Osteocyte (in vitro differentiated cells): ENCODE data around the gene EXOC3L4. TPM values are rescaled to one million over a fixed set of nuclear protein-coding genes. Genes with fewer than 3 reads are reported as not detected.

Source experiments
- DNase-seq: peaks from one replicate; pipeline ENCODE4 v3.0.0; 2021; ENCODE audit warnings: mixed read lengths; ENCODE audit not compliant: unreplicated experiment; ENCODE audit errors: extremely low spot score
- H3K27ac Mint-ChIP-seq: one replicate; pipeline ENCODE4 v1.8.0; 2021; ENCODE audit warnings: mild to moderate bottlenecking, mixed read lengths; ENCODE audit not compliant: unreplicated experiment
- H3K27me3 Mint-ChIP-seq: one replicate; pipeline ENCODE4 v1.8.0; 2021; ENCODE audit warnings: mixed read lengths; ENCODE audit not compliant: unreplicated experiment
- H3K36me3 Mint-ChIP-seq: one replicate; pipeline ENCODE4 v1.8.0; 2021; ENCODE audit warnings: mixed read lengths; ENCODE audit not compliant: unreplicated experiment
- H3K4me1 Mint-ChIP-seq: one replicate; pipeline ENCODE4 v1.8.0; 2021; ENCODE audit warnings: mixed read lengths; ENCODE audit not compliant: unreplicated experiment
- H3K4me3 Mint-ChIP-seq: one replicate; pipeline ENCODE4 v1.8.0; 2021; ENCODE audit warnings: mild to moderate bottlenecking, moderate library complexity, mixed read lengths; ENCODE audit not compliant: unreplicated experiment
- H3K9me3 Mint-ChIP-seq: one replicate; pipeline ENCODE4 v1.8.0; 2021; ENCODE audit warnings: mixed read lengths; ENCODE audit not compliant: unreplicated experiment
- CTCF ChIP-seq: fragments of 200-600 bp; sonication (generic); IDR thresholded peaks from 2 replicates; pipeline ENCODE4 v1.5.0; 2021; ENCODE audit warnings: antibody characterized with exemption, mild to moderate bottlenecking, moderate library complexity
- total RNA-seq: library from RNA; stranded (reverse); gene quantifications from 2 replicates; pipeline ENCODE4 v1.2.1, GENCODE V29; 2021

EXOC3L4 gene
- total RNA-seq, 1 donor from 2014 or later: 0.86 TPM

- no peak for TF ChIP-seq CTCF
- Mint-ChIP-seq H3K4me1 (peaks cover 20% of the 10 kb centered on the region), H3K4me3 (no peak overlapping the region), H3K27ac (peak overlapping the region; percentile 31), H3K9me3 (no peaks in the 10 kb centered on the region), H3K36me3 (no peaks in the 10 kb centered on the region), H3K27me3 (no peaks in the 10 kb centered on the region)
- no peak for DNase-seq
Observed at GRCh38 chr14:103121846-103122584, 27.5 kb downstream of the EXOC3L4 start.

GRCh38 chr14:103122585-103122946, 28.0 kb downstream of the EXOC3L4 start:
- TF ChIP-seq CTCF: no peak
- no peak overlapping the region for H3K4me3 Mint-ChIP-seq
- no peaks in the 10 kb centered on the region for H3K27me3 Mint-ChIP-seq
- H3K9me3 Mint-ChIP-seq: no peaks in the 10 kb centered on the region
- DNase-seq: no peak
- H3K4me1 Mint-ChIP-seq: peaks cover 21% of the 10 kb centered on the region
- H3K36me3 Mint-ChIP-seq: no peaks in the 10 kb centered on the region
- no peak overlapping the region for H3K27ac Mint-ChIP-seq

GRCh38 chr14:103122947-103123633, 28.6 kb downstream of the EXOC3L4 start, which contains the start of gene TNFAIP2:
TSS of gene TNFAIP2 (plus strand) at chr14:103123461. CDS start at chr14:103126458, 2,997 bp downstream.
- no peaks in the 10 kb centered on the region for H3K36me3 Mint-ChIP-seq
- no peaks in the 10 kb centered on the region for H3K9me3 Mint-ChIP-seq
- H3K27me3 Mint-ChIP-seq: no peaks in the 10 kb centered on the region
- H3K4me3 Mint-ChIP-seq: no peak within 1 kb of the TSS
- H3K27ac Mint-ChIP-seq: no peak within 1 kb of the TSS
- no peak for DNase-seq
- TF ChIP-seq CTCF: no peak
- H3K4me1 Mint-ChIP-seq: peaks cover 25% of the 10 kb centered on the region

GRCh38 chr14:103123634-103124500, 29.3 kb downstream of the EXOC3L4 start:
- DNase-seq: no peak
- Mint-ChIP-seq H3K27me3 (no peaks in the 10 kb centered on the region), H3K36me3 (no peaks in the 10 kb centered on the region), H3K4me3 (no peak overlapping the region), H3K27ac (no peak overlapping the region), H3K4me1 (peaks cover 31% of the 10 kb centered on the region), H3K9me3 (no peaks in the 10 kb centered on the region)
- peak; percentile 24 for TF ChIP-seq CTCF
